Osteoblast (primary cell): ENCODE results near the gene USP17L30. TPM values are rescaled to one million over a fixed set of nuclear protein-coding genes. Genes with fewer than 3 reads are reported as not detected.
"Not testable (repeated sequence)": the region's sequence is repeated elsewhere in the genome, so short reads cannot be mapped to it uniquely, and the experiment has no call there.

Experiments
- DNase-seq: peaks from one replicate; pipeline ENCODE4 v3.0.0; 2011; ENCODE audit warnings: low spot score, mixed read lengths; ENCODE audit not compliant: insufficient read length; ENCODE audit errors: missing footprints
- H2AFZ ChIP-seq: 2 replicates; pipeline ENCODE4 v1.6.0; 2011; ENCODE audit warnings: mild to moderate bottlenecking, low read length
- H3K27ac ChIP-seq: 2 replicates; pipeline ENCODE4 v1.5.1; 2011; ENCODE audit warnings: mild to moderate bottlenecking, low read depth, low read length, moderate library complexity
- H3K27me3 ChIP-seq: 2 replicates; pipeline ENCODE4 v1.6.0; 2012; ENCODE audit warnings: mild to moderate bottlenecking, control low read depth, inconsistent platforms, low read length, moderate library complexity; ENCODE audit not compliant: insufficient read depth
- H3K36me3 ChIP-seq: 2 replicates; pipeline ENCODE4 v1.5.1; 2011; ENCODE audit warnings: mild to moderate bottlenecking, low read length, control low read depth, moderate library complexity; ENCODE audit not compliant: insufficient read depth
- H3K4me1 ChIP-seq: 2 replicates; pipeline ENCODE4 v1.5.1; 2011; ENCODE audit warnings: mild to moderate bottlenecking, low read length, control low read depth, moderate library complexity; ENCODE audit not compliant: insufficient read depth
- H3K4me2 ChIP-seq: 2 replicates; pipeline ENCODE4 v1.6.0; 2011; ENCODE audit warnings: mild to moderate bottlenecking, low read length; ENCODE audit not compliant: insufficient read depth
- H3K4me3 ChIP-seq: fragments of 200-600 bp; sonication (generic); 3 replicates; pipeline ENCODE4 v1.5.1; 2012; ENCODE audit warnings: mild to moderate bottlenecking, low read length, inconsistent platforms; ENCODE audit not compliant: insufficient read depth
- H3K79me2 ChIP-seq: 2 replicates; pipeline ENCODE4 v1.6.0; 2012; ENCODE audit warnings: mild to moderate bottlenecking, low read length, control low read depth, inconsistent platforms; ENCODE audit not compliant: insufficient read depth
- H3K9me3 ChIP-seq: 2 replicates; pipeline ENCODE4 v1.5.1; 2011; ENCODE audit warnings: low read depth, low read length, control low read depth
- H4K20me1 ChIP-seq: 2 replicates; pipeline ENCODE4 v1.6.0; 2012; ENCODE audit warnings: mild to moderate bottlenecking, low read length, control low read depth; ENCODE audit not compliant: insufficient read depth
- total RNA-seq: library from RNA; depleted of rRNA; stranded (reverse); fragments of >200 nt; gene quantifications from 2 replicates; pipeline ENCODE4 v1.2.3, GENCODE V29; 2012
- TF ChIP-seq, protein P1 (sequence below): IDR thresholded peaks from 2 replicates; pipeline ENCODE4 v1.5.1; 2011; ENCODE audit warnings: mild to moderate bottlenecking, low read depth, low read length, moderate library complexity; ENCODE audit errors: extremely low read depth

The USP17L30 gene
- total RNA-seq, 1 donor: not detected

DNA sequence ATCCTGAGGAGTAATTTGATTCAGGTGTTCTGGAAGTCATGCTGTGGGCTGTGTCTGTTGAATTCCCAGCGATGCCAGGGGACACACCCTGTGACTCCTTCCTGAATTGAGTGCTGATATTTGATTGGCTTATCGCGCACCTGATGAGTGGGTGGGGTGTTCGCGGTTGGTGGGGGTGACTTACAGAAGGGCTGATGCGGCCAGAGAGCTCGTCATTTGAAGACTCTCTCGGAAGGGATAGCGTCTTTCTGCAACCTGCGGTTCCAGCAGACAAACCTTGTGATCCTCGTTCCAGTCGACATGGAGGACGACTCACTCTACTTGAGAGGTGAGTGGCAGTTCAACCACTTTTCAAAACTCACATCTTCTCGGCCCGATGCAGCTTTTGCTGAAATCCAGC, 9.6 kb upstream of the USP17L30 start, which contains the start of gene USP17L29:
TSS of gene USP17L29 (plus strand) at position 301 of the 400 bp plus-strand sequence. CDS start at position 301, 0 bp downstream.
- not testable (repeated sequence) for H3K4me2 ChIP-seq, H3K79me2 ChIP-seq, H3K27me3 ChIP-seq, H3K9me3 ChIP-seq, H2AFZ ChIP-seq, H3K4me1 ChIP-seq, H3K36me3 ChIP-seq, H3K4me3 ChIP-seq, H4K20me1 ChIP-seq, H3K27ac ChIP-seq, DNase-seq

DNA sequence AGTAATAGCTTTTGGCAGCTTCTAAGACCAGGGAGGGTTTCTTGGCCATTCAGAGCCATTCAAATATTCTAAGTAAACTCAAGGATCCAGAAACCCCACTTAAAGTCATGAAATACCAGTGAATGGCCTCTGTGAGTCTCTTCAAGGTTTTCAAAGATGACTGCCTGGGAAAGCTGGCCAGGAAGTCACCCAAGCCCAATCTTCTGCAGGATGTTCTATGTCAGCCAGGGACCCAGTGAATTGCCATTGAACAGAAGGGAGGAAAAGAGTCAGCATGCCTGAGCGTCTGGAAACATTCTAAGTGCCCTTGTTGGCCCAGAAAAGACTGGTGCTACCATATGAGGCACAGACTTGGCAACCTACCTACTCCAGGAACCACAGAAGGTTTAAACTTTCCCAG, 17.0 kb downstream of the USP17L30 start:
- H3K9me3 ChIP-seq, H3K4me2 ChIP-seq, H3K27me3 ChIP-seq, H3K79me2 ChIP-seq, H3K4me3 ChIP-seq, H3K4me1 ChIP-seq, H2AFZ ChIP-seq, H4K20me1 ChIP-seq, H3K36me3 ChIP-seq, H3K27ac ChIP-seq: not testable (repeated sequence)
- peak; percentile 2 for DNase-seq

DNA sequence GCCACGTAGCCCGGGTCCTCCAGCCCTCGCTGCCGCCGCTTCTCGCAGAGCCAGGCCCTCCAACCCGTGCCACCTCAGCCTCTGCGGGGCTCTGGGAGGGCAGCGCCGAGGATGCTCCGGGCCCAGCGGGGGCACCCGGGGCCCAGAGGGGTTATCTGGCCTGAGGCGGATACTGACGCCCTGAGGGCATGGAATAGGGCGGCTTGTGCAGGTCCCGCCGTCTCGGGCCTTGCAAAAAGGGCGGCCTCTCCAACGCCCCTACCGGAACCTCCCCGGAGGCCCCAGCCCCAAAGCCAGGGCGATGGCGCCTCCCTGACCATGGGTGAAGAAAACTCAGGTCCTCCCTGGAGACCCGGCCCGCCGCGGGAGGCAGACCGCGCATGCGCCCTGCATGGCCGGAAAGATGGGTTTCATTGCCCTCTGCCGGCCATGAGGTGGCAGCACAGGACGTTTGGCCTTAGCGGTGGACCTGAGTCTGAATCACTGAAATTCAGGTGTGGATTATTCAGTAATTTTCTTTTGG, 18.1 kb downstream of the USP17L30 start:
- H3K79me2 ChIP-seq, H3K4me2 ChIP-seq, H3K9me3 ChIP-seq, H4K20me1 ChIP-seq, H3K4me1 ChIP-seq, H3K36me3 ChIP-seq, H3K27me3 ChIP-seq, H3K27ac ChIP-seq: not testable (repeated sequence)
- Histone ChIP-seq H2AFZ (peak overlapping the region; percentile 47), H3K4me3 (peak overlapping the region; percentile 39)
- DNase-seq: peak; percentile 22

DNA sequence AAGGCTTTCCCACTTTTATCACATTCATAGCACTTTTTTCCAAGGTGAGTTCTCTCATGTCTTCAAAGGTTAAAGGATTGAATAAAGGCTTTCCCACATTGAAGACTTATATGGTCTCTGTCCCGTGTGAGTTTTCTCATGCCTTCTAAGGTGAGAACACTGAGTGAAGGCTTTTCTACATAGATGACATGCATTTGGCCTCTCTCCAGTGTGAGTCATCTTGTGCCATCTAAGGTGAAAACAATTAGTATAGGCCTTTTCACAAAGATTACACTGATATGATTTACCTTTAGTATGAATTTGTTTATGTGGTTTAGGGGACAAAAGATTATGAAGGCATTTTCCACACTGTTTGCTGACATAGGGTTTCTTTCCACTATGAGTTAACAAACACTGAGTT, 21.2 kb downstream of the USP17L30 start:
- H3K79me2 ChIP-seq: no peaks in the 10 kb centered on the region
- H4K20me1 ChIP-seq: no peaks in the 10 kb centered on the region
- H3K4me1 ChIP-seq: no peaks in the 10 kb centered on the region
- no peak overlapping the region for H3K27ac ChIP-seq
- no peak overlapping the region for H2AFZ ChIP-seq
- H3K4me2 ChIP-seq: no peak overlapping the region
- no peak overlapping the region for H3K4me3 ChIP-seq
- no peak for DNase-seq
- H3K27me3 ChIP-seq: no peaks in the 10 kb centered on the region
- TF ChIP-seq, protein P1, sequence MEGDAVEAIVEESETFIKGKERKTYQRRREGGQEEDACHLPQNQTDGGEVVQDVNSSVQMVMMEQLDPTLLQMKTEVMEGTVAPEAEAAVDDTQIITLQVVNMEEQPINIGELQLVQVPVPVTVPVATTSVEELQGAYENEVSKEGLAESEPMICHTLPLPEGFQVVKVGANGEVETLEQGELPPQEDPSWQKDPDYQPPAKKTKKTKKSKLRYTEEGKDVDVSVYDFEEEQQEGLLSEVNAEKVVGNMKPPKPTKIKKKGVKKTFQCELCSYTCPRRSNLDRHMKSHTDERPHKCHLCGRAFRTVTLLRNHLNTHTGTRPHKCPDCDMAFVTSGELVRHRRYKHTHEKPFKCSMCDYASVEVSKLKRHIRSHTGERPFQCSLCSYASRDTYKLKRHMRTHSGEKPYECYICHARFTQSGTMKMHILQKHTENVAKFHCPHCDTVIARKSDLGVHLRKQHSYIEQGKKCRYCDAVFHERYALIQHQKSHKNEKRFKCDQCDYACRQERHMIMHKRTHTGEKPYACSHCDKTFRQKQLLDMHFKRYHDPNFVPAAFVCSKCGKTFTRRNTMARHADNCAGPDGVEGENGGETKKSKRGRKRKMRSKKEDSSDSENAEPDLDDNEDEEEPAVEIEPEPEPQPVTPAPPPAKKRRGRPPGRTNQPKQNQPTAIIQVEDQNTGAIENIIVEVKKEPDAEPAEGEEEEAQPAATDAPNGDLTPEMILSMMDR: no peak
- H3K36me3 ChIP-seq: no peaks in the 10 kb centered on the region
- H3K9me3 ChIP-seq: no peaks in the 10 kb centered on the region

DNA sequence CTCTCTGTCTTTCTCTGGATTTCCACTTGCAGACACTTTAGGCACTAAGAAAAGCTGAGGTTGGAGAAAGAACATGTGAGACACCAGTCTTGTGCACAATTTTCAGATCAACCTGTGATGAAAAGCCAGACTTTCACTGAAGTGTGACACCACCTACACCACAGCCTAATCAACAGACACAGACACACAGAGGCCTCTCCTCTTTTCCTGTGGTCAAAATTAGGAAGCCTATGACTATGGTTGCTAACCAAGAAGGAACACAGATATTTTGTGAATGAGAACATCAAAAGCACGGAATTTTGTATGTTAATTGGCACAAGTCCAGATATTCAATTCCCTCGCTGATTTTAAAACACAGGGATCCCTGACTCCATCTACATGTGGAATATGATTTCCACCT, 26.1 kb downstream of the USP17L30 start:
- not testable (repeated sequence) for H2AFZ ChIP-seq, H4K20me1 ChIP-seq, H3K4me1 ChIP-seq, H3K9me3 ChIP-seq, H3K36me3 ChIP-seq, H3K4me2 ChIP-seq, H3K4me3 ChIP-seq, H3K27me3 ChIP-seq, H3K79me2 ChIP-seq, H3K27ac ChIP-seq, DNase-seq

DNA sequence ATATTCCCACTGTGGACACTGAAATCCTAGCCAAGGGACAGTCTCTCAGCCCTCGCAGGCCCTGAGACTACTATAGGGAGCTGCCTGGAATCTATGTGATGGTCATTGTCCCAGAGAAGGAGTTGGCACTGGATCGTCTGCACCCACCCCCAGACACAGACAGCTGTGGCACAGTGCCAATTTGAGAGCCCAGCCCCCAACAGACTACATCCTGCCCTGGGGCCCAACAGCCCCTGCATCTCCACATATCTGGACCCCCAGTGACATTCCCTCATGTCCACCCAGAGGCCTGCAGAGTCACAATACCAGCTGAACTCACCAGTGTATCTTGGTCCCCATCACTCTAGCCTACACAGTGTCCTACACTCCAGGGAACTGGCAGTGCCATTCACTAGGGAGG, 42.8 kb downstream of the USP17L30 start:
- not testable (repeated sequence) for DNase-seq, H3K4me3 ChIP-seq, H3K4me1 ChIP-seq, H2AFZ ChIP-seq, H3K27me3 ChIP-seq, H3K36me3 ChIP-seq, H3K4me2 ChIP-seq, H3K27ac ChIP-seq, H4K20me1 ChIP-seq, H3K9me3 ChIP-seq, H3K79me2 ChIP-seq

DNA sequence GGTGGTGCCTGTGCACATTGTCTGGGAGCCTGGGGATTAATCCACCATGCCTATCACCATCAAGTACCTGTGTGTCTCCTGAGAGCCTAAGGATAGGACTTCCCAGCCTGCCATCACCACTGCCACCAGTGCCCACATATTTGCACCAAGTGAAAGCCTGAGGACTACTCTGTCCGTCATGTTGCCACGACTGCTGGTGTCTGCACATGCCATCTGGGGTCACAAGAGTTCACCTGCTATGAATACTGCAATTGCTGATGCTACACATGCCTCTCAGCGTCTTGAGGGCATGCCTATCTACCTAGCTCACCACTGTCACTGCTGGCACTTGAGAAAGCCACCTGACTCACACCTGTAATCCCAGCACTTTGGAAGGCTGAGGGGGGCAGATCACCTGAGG, 43.6 kb downstream of the USP17L30 start:
- not testable (repeated sequence) for H3K27me3 ChIP-seq, H3K4me1 ChIP-seq, H3K4me2 ChIP-seq, H3K36me3 ChIP-seq, H3K79me2 ChIP-seq, DNase-seq, H4K20me1 ChIP-seq, H3K9me3 ChIP-seq, H3K4me3 ChIP-seq, H3K27ac ChIP-seq, H2AFZ ChIP-seq
